Adrenal gland (tissue), 5 donors: ENCODE data around the gene DST.
"Not testable (repeated sequence)": the region's sequence is repeated elsewhere in the genome, so short reads cannot be mapped to it uniquely, and the experiment has no call there.

ENCODE experiments used
- CTCF ChIP-seq, 6 experiments: fragments of 450-650 bp in 4 of 6; fragments of 200-600 bp in 2 of 6; sonication (generic) in 1 of 6; IDR thresholded peaks; 1 replicate in 5 of 6; 2 replicates in 1 of 6; pipeline versions ENCODE4 v1.5.1 to v1.8.0; 2016 to 2021; ENCODE audit warnings: antibody characterized with exemption in 6 of 6, mild to moderate bottlenecking in 2 of 6, moderate library complexity in 1 of 6
- POLR2A ChIP-seq, 2 donors: fragments of 450-650 bp; IDR thresholded peaks; one replicate each; pipeline ENCODE4 v1.6.1; 2017; ENCODE audit warnings: antibody characterized with exemption in 2 of 2, mild to moderate bottlenecking in 2 of 2, moderate library complexity in 1 of 2
- donor health status: DM: no; HTN: no; CAD: no.

GRCh38 chr6:56661338-56661737 is 18.6 kb upstream of the DST start:
- not testable (repeated sequence) for TF ChIP-seq CTCF, POLR2A (IDR thresholded peaks at IDR 0.05)
